Left kidney (tissue), 2 donors: ENCODE data around the gene MTFMT. TPM values are rescaled to one million over a fixed set of nuclear protein-coding genes. Genes with fewer than 3 reads are reported as not detected.
"Not testable (repeated sequence)": the region's sequence is repeated elsewhere in the genome, so short reads cannot be mapped to it uniquely, and the experiment has no call there.

Source experiments
- DNase-seq: peaks from one replicate; pipeline ENCODE4 v3.0.0-alpha.2; 2013
- polyA plus RNA-seq: library from polyadenylated mRNA; unstranded; fragments of 120-200 nt; gene quantifications from one replicate; pipeline ENCODE4 v1.2.1, GENCODE V29; 2013; ENCODE audit not compliant: insufficient read length

Gene MTFMT
- polyA plus RNA-seq, 1 donor = 19.9 TPM

- no peak for DNase-seq
These were observed 11.0 kb upstream of the MTFMT start for GRCh38 chr15:65040461-65040860.

GRCh38 chr15:65038836-65039235, 9.4 kb upstream of the MTFMT start:
- DNase-seq = no peak

GRCh38 chr15:65038428-65038827, 9.0 kb upstream of the MTFMT start:
- DNase-seq = no peak

GRCh38 chr15:65037309-65037708, 7.9 kb upstream of the MTFMT start:
- no peak for DNase-seq

GRCh38 chr15:65034719-65035118, 5.3 kb upstream of the MTFMT start:
- no peak for DNase-seq

- DNase-seq = no peak
These were observed 4.3 kb upstream of the MTFMT start for GRCh38 chr15:65033659-65034269.

GRCh38 chr15:65032801-65033537, 3.5 kb upstream of the MTFMT start:
- peak; percentile 71 for DNase-seq

GRCh38 chr15:65029736-65030208, 333 bp upstream of the MTFMT start:
- no peak for DNase-seq

- no peak for DNase-seq
These were observed 1.1 kb downstream of the MTFMT start for GRCh38 chr15:65028338-65028737.

GRCh38 chr15:65027593-65027992, 1.8 kb downstream of the MTFMT start:
- DNase-seq = no peak

- no peak for DNase-seq
These were observed 2.7 kb downstream of the MTFMT start for GRCh38 chr15:65026756-65027155.

GRCh38 chr15:65021488-65021887, 8.0 kb downstream of the MTFMT start:
- DNase-seq = no peak

- DNase-seq = no peak
These were observed 9.0 kb downstream of the MTFMT start for GRCh38 chr15:65020419-65020818.

GRCh38 chr15:65011198-65011597, 18.2 kb downstream of the MTFMT start:
- not testable (repeated sequence) for DNase-seq

GRCh38 chr15:65008983-65009382, 20.5 kb downstream of the MTFMT start:
- no peak for DNase-seq

- DNase-seq = no peak
These were observed 22.6 kb downstream of the MTFMT start for GRCh38 chr15:65006876-65007275.

GRCh38 chr15:65004993-65005392, 24.4 kb downstream of the MTFMT start:
- DNase-seq = no peak

- no peak for DNase-seq
These were observed 31.6 kb downstream of the MTFMT start for GRCh38 chr15:64997745-64998375.

GRCh38 chr15:64997066-64997465, 32.4 kb downstream of the MTFMT start:
- DNase-seq = no peak

GRCh38 chr15:64993290-64993689, 36.1 kb downstream of the MTFMT start:
- no peak for DNase-seq

- no peak for DNase-seq
These were observed 37.8 kb downstream of the MTFMT start for GRCh38 chr15:64991536-64992135.

GRCh38 chr15:64990168-64990470, 39.3 kb downstream of the MTFMT start:
- DNase-seq = no peak
